Activated T-cell treated with anti-CD3 and anti-CD28 coated beads for 48 hours (primary cell): ENCODE measurements around the gene CRYBG1.
A peak's percentile ranks its signal among the peaks of the same experiment; 100 is the strongest.
"Not testable (repeated sequence)": the region's sequence is repeated elsewhere in the genome, so short reads cannot be mapped to it uniquely, and the experiment has no call there.

Experiments used
- DNase-seq: peaks from one replicate; pipeline ENCODE4 v3.0.0-alpha.2; 2020; ENCODE audit warnings: low read depth

The CRYBG1 gene

GRCh38 chr6:106509420-106510089, 149.0 kb downstream of the CRYBG1 start:
- DNase-seq = no peak

- peak; percentile 58 for DNase-seq
Observed at GRCh38 chr6:106510090-106510970, 149.8 kb downstream of the CRYBG1 start.

GRCh38 chr6:106511288-106512047, 151.0 kb downstream of the CRYBG1 start:
- DNase-seq = no peak

GRCh38 chr6:106512048-106512967, 151.8 kb downstream of the CRYBG1 start:
- DNase-seq = peak; percentile 72

- no peak for DNase-seq
Observed at GRCh38 chr6:106512968-106513574, 152.6 kb downstream of the CRYBG1 start.

GRCh38 chr6:106513808-106514582, 153.5 kb downstream of the CRYBG1 start:
- no peak for DNase-seq

GRCh38 chr6:106514583-106514885, 154.0 kb downstream of the CRYBG1 start:
- no peak for DNase-seq

- not testable (repeated sequence) for DNase-seq
Observed at GRCh38 chr6:106515582-106515981, 155.1 kb downstream of the CRYBG1 start.

- DNase-seq = no peak
Observed at GRCh38 chr6:106516616-106517015, 156.1 kb downstream of the CRYBG1 start.

- no peak for DNase-seq
Observed at GRCh38 chr6:106517706-106518105, 157.2 kb downstream of the CRYBG1 start.

- no peak for DNase-seq
Observed at GRCh38 chr6:106518748-106519147, 158.2 kb downstream of the CRYBG1 start.

- peak; percentile 72 for DNase-seq
Observed at GRCh38 chr6:106519460-106520394, 159.2 kb downstream of the CRYBG1 start.

- peak; percentile 69 for DNase-seq
Observed at GRCh38 chr6:106520711-106521401, 160.3 kb downstream of the CRYBG1 start.

- DNase-seq = no peak
Observed at GRCh38 chr6:106522562-106523250, 162.2 kb downstream of the CRYBG1 start.

- DNase-seq = no peak
Observed at GRCh38 chr6:106525107-106525881, 164.8 kb downstream of the CRYBG1 start.

- no peak for DNase-seq
Observed at GRCh38 chr6:106525882-106526275, 165.4 kb downstream of the CRYBG1 start.

GRCh38 chr6:106527117-106527516, 166.6 kb downstream of the CRYBG1 start:
- DNase-seq = no peak
